ENCODE data around the gene PCP4. TPM values are rescaled to one million over a fixed set of nuclear protein-coding genes. Genes with fewer than 3 reads are reported as not detected.

PCP4 gene
- total and polyA plus RNA-seq, 9 of the 15 experiments (the other 6 are each of a cell fraction or from before 2014, with no cell fraction given) = not detected

DNA sequence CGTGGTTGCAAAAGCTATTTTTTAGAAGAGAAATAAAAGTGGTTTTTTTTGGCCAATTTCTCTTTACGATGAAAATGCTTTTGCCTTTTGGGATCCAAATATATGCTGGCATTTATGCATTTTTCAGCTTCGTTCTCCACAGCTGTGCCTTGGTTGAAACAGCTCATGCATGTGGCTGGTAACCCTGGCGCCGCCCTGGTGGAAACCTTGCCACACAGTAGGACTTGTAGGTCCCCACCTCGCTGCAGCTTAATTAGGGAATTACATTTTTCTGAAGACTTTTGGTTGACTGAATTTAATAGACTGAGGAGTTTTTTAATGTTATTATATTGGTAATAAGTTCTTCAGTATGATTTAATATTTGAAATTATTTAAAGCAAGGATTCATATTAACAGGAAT is 12.7 kb upstream of the PCP4 start:
- H3K27ac ChIP-seq (ENCODE audit: extremely low read depth, low read depth, low read length) = no peak overlapping the region
- ATAC-seq (no peak), DNase-seq (ENCODE audit: extremely low read depth in 1 of 4, low spot score in 3 of 4) (no peak), FAIRE-seq (no peak)
- no peaks in the 10 kb centered on the region for H3K9me3 ChIP-seq (replicated peaks; ENCODE audit: control insufficient read depth, insufficient read depth, low read depth, low read length)
- no peak overlapping the region for H3K4me3 ChIP-seq
- no peak overlapping the region for H3K4me2 ChIP-seq (ENCODE audit: insufficient read depth, low read length)
- H3K27me3 ChIP-seq (ENCODE audit: control insufficient read depth in 2 of 2, insufficient read depth in 2 of 2, low read length in 2 of 2) = no peaks in the 10 kb centered on the region
- intact Hi-C loops (cut with micrococcal nuclease) (no loop called here), in situ Hi-C loops (cut with MboI) (no loop called here)
- H4K20me1 ChIP-seq (replicated peaks; ENCODE audit: control insufficient read depth, insufficient read depth, low read length) = no peaks in the 10 kb centered on the region
- TF ChIP-seq NR3C1 (CRISPR knock-in tag; IDR thresholded peaks at IDR 0.05) (no peak), FOXM1 (IDR thresholded peaks at IDR 0.05; ENCODE audit: low read depth) (no peak), FOXM1 (CRISPR knock-in tag; IDR thresholded peaks at IDR 0.05; ENCODE audit: low read depth) (no peak), RFX7 (CRISPR knock-in tag; IDR thresholded peaks at IDR 0.05) (no peak), KAT7 (CRISPR knock-in tag; IDR thresholded peaks at IDR 0.05; ENCODE audit: borderline replicate concordance) (no peak)
- TF ChIP-seq, protein P1, sequence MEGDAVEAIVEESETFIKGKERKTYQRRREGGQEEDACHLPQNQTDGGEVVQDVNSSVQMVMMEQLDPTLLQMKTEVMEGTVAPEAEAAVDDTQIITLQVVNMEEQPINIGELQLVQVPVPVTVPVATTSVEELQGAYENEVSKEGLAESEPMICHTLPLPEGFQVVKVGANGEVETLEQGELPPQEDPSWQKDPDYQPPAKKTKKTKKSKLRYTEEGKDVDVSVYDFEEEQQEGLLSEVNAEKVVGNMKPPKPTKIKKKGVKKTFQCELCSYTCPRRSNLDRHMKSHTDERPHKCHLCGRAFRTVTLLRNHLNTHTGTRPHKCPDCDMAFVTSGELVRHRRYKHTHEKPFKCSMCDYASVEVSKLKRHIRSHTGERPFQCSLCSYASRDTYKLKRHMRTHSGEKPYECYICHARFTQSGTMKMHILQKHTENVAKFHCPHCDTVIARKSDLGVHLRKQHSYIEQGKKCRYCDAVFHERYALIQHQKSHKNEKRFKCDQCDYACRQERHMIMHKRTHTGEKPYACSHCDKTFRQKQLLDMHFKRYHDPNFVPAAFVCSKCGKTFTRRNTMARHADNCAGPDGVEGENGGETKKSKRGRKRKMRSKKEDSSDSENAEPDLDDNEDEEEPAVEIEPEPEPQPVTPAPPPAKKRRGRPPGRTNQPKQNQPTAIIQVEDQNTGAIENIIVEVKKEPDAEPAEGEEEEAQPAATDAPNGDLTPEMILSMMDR (IDR thresholded peaks at IDR 0.05 in 2 of 3, conservative IDR thresholded peaks at IDR 0.05 in 1 of 3; ENCODE audit: insufficient read depth in 2 of 3, low read depth in 1 of 3, low read length in 3 of 3) = 0 out of 6 replicates have a peak, but pooled peaks of 1 of the 3 experiments have one; percentile 3
- TF ChIP-seq, protein P2, sequence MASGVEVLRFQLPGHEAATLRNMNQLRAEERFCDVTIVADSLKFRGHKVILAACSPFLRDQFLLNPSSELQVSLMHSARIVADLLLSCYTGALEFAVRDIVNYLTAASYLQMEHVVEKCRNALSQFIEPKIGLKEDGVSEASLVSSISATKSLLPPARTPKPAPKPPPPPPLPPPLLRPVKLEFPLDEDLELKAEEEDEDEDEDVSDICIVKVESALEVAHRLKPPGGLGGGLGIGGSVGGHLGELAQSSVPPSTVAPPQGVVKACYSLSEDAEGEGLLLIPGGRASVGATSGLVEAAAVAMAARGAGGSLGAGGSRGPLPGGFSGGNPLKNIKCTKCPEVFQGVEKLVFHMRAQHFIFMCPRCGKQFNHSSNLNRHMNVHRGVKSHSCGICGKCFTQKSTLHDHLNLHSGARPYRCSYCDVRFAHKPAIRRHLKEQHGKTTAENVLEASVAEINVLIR (CRISPR knock-in tag; IDR thresholded peaks at IDR 0.05) = no peak
- WGBS (ENCODE audit: insufficient coverage, low coverage, missing lambda C conversion rate) = 2% methylated on average over 6 of the region's 6 CpGs
- ChIA-PET CTCF (ENCODE audit: low intra/inter-chr PET ratio) (no interaction called here), POLR2A (no interaction called here)
- BruUV-seq (replicated peaks) = no TSS peak
- no peaks in the 10 kb centered on the region for H3K9me1 ChIP-seq (ENCODE audit: control insufficient read depth, insufficient read depth, low read length)
- H3K9ac ChIP-seq (ENCODE audit: insufficient read depth in 1 of 2, low read depth in 2 of 2, low read length in 2 of 2) = no peak overlapping the region
- no peaks in the 10 kb centered on the region for H3K4me1 ChIP-seq (replicated peaks in 1 of 2; ENCODE audit: control insufficient read depth in 2 of 2, insufficient read depth in 2 of 2, low read length in 2 of 2)
- no peaks in the 10 kb centered on the region for H3K36me3 ChIP-seq (ENCODE audit: control insufficient read depth, insufficient read depth, low read length)
- no peak overlapping the region for H2AFZ ChIP-seq (ENCODE audit: low read depth, low read length)
- no peaks in the 10 kb centered on the region for H3K79me2 ChIP-seq (ENCODE audit: control insufficient read depth, insufficient read depth, low read length)

Measured in K562 (cell line).